AG04449 (cell line): ENCODE results near the gene GRB2.

Experiments used
- CTCF ChIA-PET: fragments of 350-600 bp; formaldehyde crosslinking; extraction: SDS; loops from one replicate; lab custom pipeline; 2021; ENCODE audit warnings: antibody characterized with exemption; lab: Yijun Ruan, JAX
- POLR2A ChIA-PET: fragments of 400-600, 350-600 bp; formaldehyde crosslinking; extraction: SDS; loops from one replicate; lab custom pipeline; 2020; ENCODE audit warnings: antibody characterized with exemption, inconsistent platforms; lab: Yijun Ruan, JAX
- DNase-seq: peaks from one replicate; pipeline ENCODE4 v3.0.0-alpha.2; 2010; ENCODE audit warnings: low read depth, low spot score
- H3K4me3 ChIP-seq: 2 replicates; pipeline ENCODE4 v1.5.1; 2011; ENCODE audit warnings: low read depth, mild to moderate bottlenecking, control low read depth, low read length
- CTCF ChIP-seq: IDR thresholded peaks from one replicate; pipeline ENCODE4 v1.5.1; 2011; ENCODE audit warnings: mild to moderate bottlenecking, moderate library complexity, low read length, control low read depth, inconsistent platforms; ENCODE audit not compliant: insufficient read depth; ENCODE audit errors: missing control alignments

Gene GRB2

GRCh38 chr17:75430159-75430974, 24.9 kb upstream of the GRB2 start:
- ChIA-PET CTCF (interaction anchor here (0.6 to 10.3 kb wide), 15 partner anchors 9 to 323 kb away, joined by 3 to 86 read pairs (median 5); partner anchors contain the start of genes MIF4GD, SMIM5, TMEM94 and TSEN54), POLR2A (interaction anchor here (0.6 to 1.4 kb wide), 5 partner anchors 17 to 153 kb away, joined by 3 to 6 read pairs (median 3); partner anchors contain the start of genes TMEM94 and TSEN54)
- TF ChIP-seq CTCF, result no peak
- peak; percentile 82 for DNase-seq
- no peak overlapping the region; the same call in 1 of the 2 replicates for H3K4me3 ChIP-seq

GRCh38 chr17:75428543-75429469, 23.3 kb upstream of the GRB2 start:
- CTCF ChIA-PET, result interaction anchor here (0.8 to 10.3 kb wide), 13 partner anchors 11 to 320 kb away, joined by 3 to 86 read pairs (median 5); partner anchors contain the start of genes MIF4GD, SMIM5 and TSEN54
- POLR2A ChIA-PET, result interaction anchor here (0.6 to 1.4 kb wide), 4 partner anchors 35 to 87 kb away, joined by 3 to 5 read pairs (median 4); partner anchors contain the start of gene TSEN54

GRCh38 chr17:75418531-75418930, 13.1 kb upstream of the GRB2 start:
- CTCF ChIA-PET, result interaction anchor here (1.0 to 2.5 kb wide), 4 partner anchors 8 to 148 kb away, joined by 3 to 15 read pairs (median 4); partner anchors contain the start of gene MIF4GD
- TF ChIP-seq CTCF, result no peak
- POLR2A ChIA-PET, result no interaction called here
- no peak for DNase-seq
- no peak overlapping the region for H3K4me3 ChIP-seq

More at GRCh38 chr17:75428543-75429469, 23.3 kb upstream of the GRB2 start:
- no peak overlapping the region for H3K4me3 ChIP-seq
- peak; percentile 74 for DNase-seq
- no peak for TF ChIP-seq CTCF

- no peak for TF ChIP-seq CTCF
- DNase-seq, result no peak
- ChIA-PET CTCF (interaction anchor here (1.1 to 2.5 kb wide), 4 partner anchors 9 to 146 kb away, joined by 3 to 15 read pairs (median 4); partner anchors contain the start of gene MIF4GD), POLR2A (no interaction called here)
- H3K4me3 ChIP-seq, result no peak overlapping the region
These were observed 11.6 kb upstream of the GRB2 start for GRCh38 chr17:75417054-75417580.

GRCh38 chr17:75416006-75416405, 10.5 kb upstream of the GRB2 start:
- TF ChIP-seq CTCF, result no peak
- no peak overlapping the region for H3K4me3 ChIP-seq
- ChIA-PET POLR2A (no interaction called here), CTCF (interaction anchor here (1.1 to 1.9 kb wide), 3 partner anchors 9 to 302 kb away, joined by 3 to 5 read pairs (median 3); no protein-coding TSS in a partner anchor)
- no peak for DNase-seq
